Stomach (tissue), 4 donors: ENCODE data around the gene TRAF1.

Experiments used
- EP300 ChIP-seq: sonication (generic); formaldehyde crosslinking; IDR thresholded peaks from one replicate; pipeline ENCODE4 v1.6.1; 2017; ENCODE audit warnings: antibody characterized with exemption
- POLR2A ChIP-seq, 4 donors: fragments of 450-650 bp; IDR thresholded peaks; one replicate each; pipeline ENCODE4 v1.6.1; 2016; ENCODE audit warnings: antibody characterized with exemption in 4 of 4, control low read depth in 2 of 4, mild to moderate bottlenecking in 1 of 4, moderate library complexity in 1 of 4
- POLR2AphosphoS5 ChIP-seq, 3 donors: sonication (generic); formaldehyde crosslinking; IDR thresholded peaks; one replicate each; pipeline ENCODE4 v1.6.1; 2016; ENCODE audit warnings: antibody characterized with exemption in 3 of 3
- TF ChIP-seq, protein P1 (sequence below), 7 experiments: fragments of 450-650 bp in 4 of 7; fragments of 200-600 bp in 3 of 7; sonication (generic) in 3 of 7; IDR thresholded peaks; one replicate each; pipeline ENCODE4 v1.5.1; 2016 to 2019; ENCODE audit warnings: antibody characterized with exemption in 7 of 7, control low read depth in 2 of 7, mild to moderate bottlenecking in 1 of 7

- TF ChIP-seq POLR2AphosphoS5 (IDR thresholded peaks at IDR 0.05) = peak in 1 of 3 donors; percentile 5
- TF ChIP-seq, protein P1, sequence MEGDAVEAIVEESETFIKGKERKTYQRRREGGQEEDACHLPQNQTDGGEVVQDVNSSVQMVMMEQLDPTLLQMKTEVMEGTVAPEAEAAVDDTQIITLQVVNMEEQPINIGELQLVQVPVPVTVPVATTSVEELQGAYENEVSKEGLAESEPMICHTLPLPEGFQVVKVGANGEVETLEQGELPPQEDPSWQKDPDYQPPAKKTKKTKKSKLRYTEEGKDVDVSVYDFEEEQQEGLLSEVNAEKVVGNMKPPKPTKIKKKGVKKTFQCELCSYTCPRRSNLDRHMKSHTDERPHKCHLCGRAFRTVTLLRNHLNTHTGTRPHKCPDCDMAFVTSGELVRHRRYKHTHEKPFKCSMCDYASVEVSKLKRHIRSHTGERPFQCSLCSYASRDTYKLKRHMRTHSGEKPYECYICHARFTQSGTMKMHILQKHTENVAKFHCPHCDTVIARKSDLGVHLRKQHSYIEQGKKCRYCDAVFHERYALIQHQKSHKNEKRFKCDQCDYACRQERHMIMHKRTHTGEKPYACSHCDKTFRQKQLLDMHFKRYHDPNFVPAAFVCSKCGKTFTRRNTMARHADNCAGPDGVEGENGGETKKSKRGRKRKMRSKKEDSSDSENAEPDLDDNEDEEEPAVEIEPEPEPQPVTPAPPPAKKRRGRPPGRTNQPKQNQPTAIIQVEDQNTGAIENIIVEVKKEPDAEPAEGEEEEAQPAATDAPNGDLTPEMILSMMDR (IDR thresholded peaks at IDR 0.05) = no peak
- no peak for TF ChIP-seq EP300
- TF ChIP-seq POLR2A (IDR thresholded peaks at IDR 0.05) = no peak
Observed at GRCh38 chr9:120937596-120937995, 11.0 kb upstream of the TRAF1 start.
